GM19193 (cell line): Measurements from ENCODE around the gene SORL1.

ENCODE experiments used
- POLR2A ChIP-seq: IDR thresholded peaks from 4 replicates; pipeline ENCODE4 v1.6.1; 2011; ENCODE audit not compliant: insufficient read depth, insufficient read length; ENCODE audit errors: extremely low read depth

Gene SORL1

GRCh38 chr11:121563900-121564822 lies 112.0 kb downstream of the SORL1 start:
- no peak for TF ChIP-seq POLR2A

GRCh38 chr11:121564948-121565684 lies 113.0 kb downstream of the SORL1 start:
- no peak for TF ChIP-seq POLR2A

- TF ChIP-seq POLR2A = no peak
These were observed 114.4 kb downstream of the SORL1 start for GRCh38 chr11:121566279-121567168.

- TF ChIP-seq POLR2A = no peak
These were observed 115.9 kb downstream of the SORL1 start for GRCh38 chr11:121567995-121568394.

- peak; percentile 2 for TF ChIP-seq POLR2A
These were observed 118.3 kb downstream of the SORL1 start for GRCh38 chr11:121570453-121570852.

GRCh38 chr11:121571506-121571905 lies 119.4 kb downstream of the SORL1 start:
- no peak for TF ChIP-seq POLR2A

GRCh38 chr11:121572571-121573059 lies 120.5 kb downstream of the SORL1 start:
- TF ChIP-seq POLR2A = no peak

GRCh38 chr11:121574801-121575200 lies 122.7 kb downstream of the SORL1 start:
- TF ChIP-seq POLR2A = no peak

GRCh38 chr11:121575250-121575962 lies 123.3 kb downstream of the SORL1 start:
- peak; percentile 46 for TF ChIP-seq POLR2A

GRCh38 chr11:121575963-121576290 lies 123.8 kb downstream of the SORL1 start:
- TF ChIP-seq POLR2A = no peak

GRCh38 chr11:121576531-121576930 lies 124.4 kb downstream of the SORL1 start:
- no peak for TF ChIP-seq POLR2A

GRCh38 chr11:121577106-121577848 lies 125.2 kb downstream of the SORL1 start:
- no peak for TF ChIP-seq POLR2A

GRCh38 chr11:121578251-121578976 lies 126.3 kb downstream of the SORL1 start:
- no peak for TF ChIP-seq POLR2A
